ENCODE data around the gene MPV17. TPM values are rescaled to one million over a fixed set of nuclear protein-coding genes. Genes with fewer than 3 reads are reported as not detected.

MPV17 gene
- total and polyA plus RNA-seq, 9 of the 15 experiments (the other 6 are each of a cell fraction or from before 2014, with no cell fraction given), result 54.7 to 140 (median 70.2) TPM

DNA sequence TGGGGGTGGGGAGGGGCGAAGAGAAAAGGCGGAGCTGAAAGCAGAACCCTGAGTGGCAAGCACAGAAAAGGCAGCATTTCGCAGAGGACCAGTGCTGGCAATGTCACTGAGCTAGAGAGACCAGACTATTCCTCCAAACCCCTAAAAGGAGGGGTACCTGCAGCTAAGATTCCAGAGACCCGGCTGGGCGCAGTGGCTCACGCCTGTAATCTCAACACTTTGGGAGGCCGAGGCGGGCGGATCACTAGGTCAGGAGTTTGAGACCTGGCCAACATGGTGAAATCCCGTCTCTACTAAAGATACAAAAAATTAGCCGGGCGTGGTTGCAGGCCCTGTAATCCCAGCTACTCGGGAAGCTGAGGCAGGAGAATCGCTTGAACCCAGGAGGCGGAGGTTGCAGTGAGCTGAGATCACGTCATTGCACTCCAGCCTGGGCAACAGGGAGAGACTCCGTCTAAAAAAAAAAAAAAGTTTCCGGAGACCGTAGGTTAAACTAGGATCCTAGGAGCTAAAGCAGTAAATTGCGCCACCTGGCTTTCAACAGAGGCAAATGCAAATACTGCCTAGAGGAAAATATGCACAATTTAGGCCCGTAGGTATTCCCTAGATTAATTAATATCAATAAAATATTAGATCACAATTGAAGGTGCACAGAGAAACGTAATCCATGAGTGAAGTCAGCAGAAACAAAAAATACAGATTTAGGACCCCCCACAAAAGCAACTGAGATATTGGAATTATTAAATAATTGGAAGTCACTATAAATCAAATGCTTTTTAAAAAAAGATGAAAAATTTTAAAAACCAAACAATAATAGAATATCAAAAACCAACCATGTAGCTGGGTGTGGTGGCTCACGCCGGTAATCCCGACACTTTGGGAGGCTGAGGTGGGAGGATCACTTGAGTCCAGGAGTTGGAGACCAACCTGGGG lies 19.5 kb downstream of the MPV17 start (continued):
- TF ChIP-seq, protein P1, sequence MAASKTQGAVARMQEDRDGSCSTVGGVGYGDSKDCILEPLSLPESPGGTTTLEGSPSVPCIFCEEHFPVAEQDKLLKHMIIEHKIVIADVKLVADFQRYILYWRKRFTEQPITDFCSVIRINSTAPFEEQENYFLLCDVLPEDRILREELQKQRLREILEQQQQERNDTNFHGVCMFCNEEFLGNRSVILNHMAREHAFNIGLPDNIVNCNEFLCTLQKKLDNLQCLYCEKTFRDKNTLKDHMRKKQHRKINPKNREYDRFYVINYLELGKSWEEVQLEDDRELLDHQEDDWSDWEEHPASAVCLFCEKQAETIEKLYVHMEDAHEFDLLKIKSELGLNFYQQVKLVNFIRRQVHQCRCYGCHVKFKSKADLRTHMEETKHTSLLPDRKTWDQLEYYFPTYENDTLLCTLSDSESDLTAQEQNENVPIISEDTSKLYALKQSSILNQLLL (CRISPR knock-in tag; IDR thresholded peaks at IDR 0.05; ENCODE audit: borderline replicate concordance), result no peak
- TF ChIP-seq MCM2 (IDR thresholded peaks at IDR 0.05; ENCODE audit: low read depth) (no peak), ETV1 (tag; conservative IDR thresholded peaks at IDR 0.05; ENCODE audit: low read depth) (peak; percentile 89), KLF6 (CRISPR knock-in tag; IDR thresholded peaks at IDR 0.05; ENCODE audit: borderline replicate concordance) (no peak), U2AF1 (optimal IDR thresholded peaks at IDR 0.05; ENCODE audit: low read depth, low read length) (no peak), TRIM28 (IDR thresholded peaks at IDR 0.05) (no peak), SMARCA4 (IDR thresholded peaks at IDR 0.05) (0 out of 2 replicates have a peak, but pooled peaks have one; percentile 53)
- TF ChIP-seq, protein P2, sequence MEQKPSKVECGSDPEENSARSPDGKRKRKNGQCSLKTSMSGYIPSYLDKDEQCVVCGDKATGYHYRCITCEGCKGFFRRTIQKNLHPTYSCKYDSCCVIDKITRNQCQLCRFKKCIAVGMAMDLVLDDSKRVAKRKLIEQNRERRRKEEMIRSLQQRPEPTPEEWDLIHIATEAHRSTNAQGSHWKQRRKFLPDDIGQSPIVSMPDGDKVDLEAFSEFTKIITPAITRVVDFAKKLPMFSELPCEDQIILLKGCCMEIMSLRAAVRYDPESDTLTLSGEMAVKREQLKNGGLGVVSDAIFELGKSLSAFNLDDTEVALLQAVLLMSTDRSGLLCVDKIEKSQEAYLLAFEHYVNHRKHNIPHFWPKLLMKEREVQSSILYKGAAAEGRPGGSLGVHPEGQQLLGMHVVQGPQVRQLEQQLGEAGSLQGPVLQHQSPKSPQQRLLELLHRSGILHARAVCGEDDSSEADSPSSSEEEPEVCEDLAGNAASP (IDR thresholded peaks at IDR 0.05), result no peak
- TF ChIP-seq, protein P3, sequence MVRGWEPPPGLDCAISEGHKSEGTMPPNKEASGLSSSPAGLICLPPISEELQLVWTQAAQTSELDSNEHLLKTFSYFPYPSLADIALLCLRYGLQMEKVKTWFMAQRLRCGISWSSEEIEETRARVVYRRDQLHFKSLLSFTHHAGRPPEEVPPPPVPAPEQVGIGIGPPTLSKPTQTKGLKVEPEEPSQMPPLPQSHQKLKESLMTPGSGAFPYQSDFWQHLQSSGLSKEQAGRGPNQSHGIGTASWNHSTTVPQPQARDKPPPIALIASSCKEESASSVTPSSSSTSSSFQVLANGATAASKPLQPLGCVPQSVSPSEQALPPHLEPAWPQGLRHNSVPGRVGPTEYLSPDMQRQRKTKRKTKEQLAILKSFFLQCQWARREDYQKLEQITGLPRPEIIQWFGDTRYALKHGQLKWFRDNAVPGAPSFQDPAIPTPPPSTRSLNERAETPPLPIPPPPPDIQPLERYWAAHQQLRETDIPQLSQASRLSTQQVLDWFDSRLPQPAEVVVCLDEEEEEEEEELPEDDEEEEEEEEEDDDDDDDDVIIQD (CRISPR knock-in tag; IDR thresholded peaks at IDR 0.05), result no peak
- TF ChIP-seq, protein P4, sequence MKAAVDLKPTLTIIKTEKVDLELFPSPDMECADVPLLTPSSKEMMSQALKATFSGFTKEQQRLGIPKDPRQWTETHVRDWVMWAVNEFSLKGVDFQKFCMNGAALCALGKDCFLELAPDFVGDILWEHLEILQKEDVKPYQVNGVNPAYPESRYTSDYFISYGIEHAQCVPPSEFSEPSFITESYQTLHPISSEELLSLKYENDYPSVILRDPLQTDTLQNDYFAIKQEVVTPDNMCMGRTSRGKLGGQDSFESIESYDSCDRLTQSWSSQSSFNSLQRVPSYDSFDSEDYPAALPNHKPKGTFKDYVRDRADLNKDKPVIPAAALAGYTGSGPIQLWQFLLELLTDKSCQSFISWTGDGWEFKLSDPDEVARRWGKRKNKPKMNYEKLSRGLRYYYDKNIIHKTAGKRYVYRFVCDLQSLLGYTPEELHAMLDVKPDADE (conservative IDR thresholded peaks at IDR 0.05; ENCODE audit: control insufficient read depth, low read depth, low read length), result no peak
- TF ChIP-seq, protein P5, sequence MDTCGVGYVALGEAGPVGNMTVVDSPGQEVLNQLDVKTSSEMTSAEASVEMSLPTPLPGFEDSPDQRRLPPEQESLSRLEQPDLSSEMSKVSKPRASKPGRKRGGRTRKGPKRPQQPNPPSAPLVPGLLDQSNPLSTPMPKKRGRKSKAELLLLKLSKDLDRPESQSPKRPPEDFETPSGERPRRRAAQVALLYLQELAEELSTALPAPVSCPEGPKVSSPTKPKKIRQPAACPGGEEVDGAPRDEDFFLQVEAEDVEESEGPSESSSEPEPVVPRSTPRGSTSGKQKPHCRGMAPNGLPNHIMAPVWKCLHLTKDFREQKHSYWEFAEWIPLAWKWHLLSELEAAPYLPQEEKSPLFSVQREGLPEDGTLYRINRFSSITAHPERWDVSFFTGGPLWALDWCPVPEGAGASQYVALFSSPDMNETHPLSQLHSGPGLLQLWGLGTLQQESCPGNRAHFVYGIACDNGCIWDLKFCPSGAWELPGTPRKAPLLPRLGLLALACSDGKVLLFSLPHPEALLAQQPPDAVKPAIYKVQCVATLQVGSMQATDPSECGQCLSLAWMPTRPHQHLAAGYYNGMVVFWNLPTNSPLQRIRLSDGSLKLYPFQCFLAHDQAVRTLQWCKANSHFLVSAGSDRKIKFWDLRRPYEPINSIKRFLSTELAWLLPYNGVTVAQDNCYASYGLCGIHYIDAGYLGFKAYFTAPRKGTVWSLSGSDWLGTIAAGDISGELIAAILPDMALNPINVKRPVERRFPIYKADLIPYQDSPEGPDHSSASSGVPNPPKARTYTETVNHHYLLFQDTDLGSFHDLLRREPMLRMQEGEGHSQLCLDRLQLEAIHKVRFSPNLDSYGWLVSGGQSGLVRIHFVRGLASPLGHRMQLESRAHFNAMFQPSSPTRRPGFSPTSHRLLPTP (IDR thresholded peaks at IDR 0.05; ENCODE audit: borderline replicate concordance, extremely low read depth, insufficient read length), result no peak

Data from K562 (cell line).